NCI-H1092 treated with DMSO at 0.1 percent for 48 hours (cell line): ENCODE data around the gene HLA-DPB1.

Experiments used
- DNase-seq: peaks from one replicate; lab custom pipeline; 2025; lab: John Stamatoyannopoulos, UW

HLA-DPB1 gene

GRCh38 chr6:33136310-33136900, 60.6 kb downstream of the HLA-DPB1 start:
- no peak for DNase-seq
